AG09319 (cell line): ENCODE results near the gene IL36B.

Experiments
- DNase-seq: peaks from one replicate; pipeline ENCODE4 v3.0.0-alpha.2; 2010; ENCODE audit warnings: low read depth; ENCODE audit errors: extremely low read depth
- TF ChIP-seq, protein P1 (sequence below): IDR thresholded peaks from 2 replicates; pipeline ENCODE4 v1.5.1; 2011; ENCODE audit warnings: low read depth, mild to moderate bottlenecking, inconsistent platforms, low read length, moderate library complexity

The IL36B gene

DNA sequence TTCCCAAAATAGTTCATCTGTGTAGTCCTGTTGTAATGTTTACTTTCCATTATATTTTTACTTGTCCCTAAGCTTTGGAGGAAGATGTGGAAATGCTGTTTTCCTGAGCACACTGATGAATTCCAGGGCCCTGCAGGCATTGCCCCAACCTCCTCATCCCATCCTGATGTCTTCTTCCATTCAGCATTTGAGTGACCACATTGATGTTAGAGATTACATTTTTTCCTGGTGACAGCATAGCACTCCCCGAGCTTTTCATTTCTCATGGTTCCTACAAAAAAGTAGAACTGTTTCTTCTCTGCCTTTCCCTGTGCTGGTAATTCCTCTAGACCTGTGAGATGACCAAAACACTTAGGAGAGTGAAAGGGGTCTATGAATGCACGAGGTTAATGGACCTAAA lies 42.6 kb downstream of the IL36B start:
- TF ChIP-seq, protein P1, sequence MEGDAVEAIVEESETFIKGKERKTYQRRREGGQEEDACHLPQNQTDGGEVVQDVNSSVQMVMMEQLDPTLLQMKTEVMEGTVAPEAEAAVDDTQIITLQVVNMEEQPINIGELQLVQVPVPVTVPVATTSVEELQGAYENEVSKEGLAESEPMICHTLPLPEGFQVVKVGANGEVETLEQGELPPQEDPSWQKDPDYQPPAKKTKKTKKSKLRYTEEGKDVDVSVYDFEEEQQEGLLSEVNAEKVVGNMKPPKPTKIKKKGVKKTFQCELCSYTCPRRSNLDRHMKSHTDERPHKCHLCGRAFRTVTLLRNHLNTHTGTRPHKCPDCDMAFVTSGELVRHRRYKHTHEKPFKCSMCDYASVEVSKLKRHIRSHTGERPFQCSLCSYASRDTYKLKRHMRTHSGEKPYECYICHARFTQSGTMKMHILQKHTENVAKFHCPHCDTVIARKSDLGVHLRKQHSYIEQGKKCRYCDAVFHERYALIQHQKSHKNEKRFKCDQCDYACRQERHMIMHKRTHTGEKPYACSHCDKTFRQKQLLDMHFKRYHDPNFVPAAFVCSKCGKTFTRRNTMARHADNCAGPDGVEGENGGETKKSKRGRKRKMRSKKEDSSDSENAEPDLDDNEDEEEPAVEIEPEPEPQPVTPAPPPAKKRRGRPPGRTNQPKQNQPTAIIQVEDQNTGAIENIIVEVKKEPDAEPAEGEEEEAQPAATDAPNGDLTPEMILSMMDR, result no peak
- DNase-seq, result no peak

DNA sequence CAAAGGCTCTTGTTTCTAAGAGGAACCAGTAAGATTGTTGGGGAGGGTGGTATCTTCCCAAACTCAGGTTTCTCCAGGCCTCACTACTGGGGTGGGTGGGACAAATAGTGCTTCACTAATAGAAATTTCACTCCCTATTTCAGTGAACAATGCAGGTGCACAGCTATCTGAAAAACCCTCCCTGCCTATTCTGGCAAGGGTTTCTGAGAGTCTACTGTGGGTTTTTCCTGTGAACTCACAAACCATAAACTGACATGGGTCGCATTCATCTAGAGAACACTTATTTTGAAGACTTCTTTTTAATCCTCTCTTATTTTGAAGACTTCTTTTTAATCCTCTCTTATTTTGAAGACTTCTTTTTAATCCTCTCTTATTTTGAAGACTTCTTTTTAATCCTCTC lies 43.0 kb downstream of the IL36B start:
- TF ChIP-seq, protein P1, result no peak
- DNase-seq, result no peak

DNA sequence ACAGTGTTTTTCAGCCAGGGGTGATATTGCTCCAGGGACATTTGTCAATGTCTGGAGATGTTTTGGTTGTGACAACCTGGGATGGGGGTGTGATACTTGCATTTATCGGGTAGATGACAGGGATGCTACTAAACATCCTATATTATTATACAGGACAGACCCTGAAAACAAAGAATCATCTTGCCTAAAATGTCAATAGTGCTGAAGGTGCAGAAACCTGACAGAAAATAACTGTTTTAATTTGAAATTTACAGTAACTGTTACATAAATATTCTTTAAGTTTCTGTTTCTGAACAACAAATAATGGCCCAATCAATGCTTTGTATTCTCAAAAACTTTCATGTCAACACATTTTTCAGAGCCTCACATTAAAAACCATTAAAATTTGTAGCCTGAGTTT lies 45.4 kb downstream of the IL36B start:
- no peak for DNase-seq

DNA sequence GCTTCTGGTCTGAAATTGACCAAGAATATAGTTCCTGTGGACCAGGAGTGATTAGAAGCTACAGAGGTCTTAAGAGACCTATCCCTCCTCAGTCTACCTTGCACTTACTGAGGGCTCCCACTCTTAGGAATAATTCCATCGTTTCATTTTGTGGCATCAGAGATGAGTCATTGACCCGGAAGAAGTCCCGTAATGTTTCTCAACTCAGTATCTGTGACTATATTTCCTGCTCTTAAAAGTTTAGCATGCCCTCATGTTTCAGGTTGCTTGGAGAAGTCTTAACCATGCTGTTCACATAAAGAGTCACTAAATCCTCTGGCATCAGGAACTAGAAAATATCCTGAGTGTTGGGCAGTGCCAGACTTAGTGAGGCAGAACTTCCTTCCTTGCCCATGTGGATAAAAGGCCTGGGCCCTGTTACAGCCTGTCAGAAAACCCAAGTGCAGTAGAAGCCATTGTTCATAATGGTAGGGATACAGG lies 47.6 kb downstream of the IL36B start, which contains the start of gene IL36A:
Gene IL36A, plus strand, starts transcription at position 430 of the 480 bp plus-strand sequence. CDS start 413 bp downstream, outside the sequence.
- TF ChIP-seq, protein P1, result no peak
- no peak for DNase-seq

More for the DNA sequence above, 45.4 kb downstream of the IL36B start:
- TF ChIP-seq, protein P1, result no peak

DNA sequence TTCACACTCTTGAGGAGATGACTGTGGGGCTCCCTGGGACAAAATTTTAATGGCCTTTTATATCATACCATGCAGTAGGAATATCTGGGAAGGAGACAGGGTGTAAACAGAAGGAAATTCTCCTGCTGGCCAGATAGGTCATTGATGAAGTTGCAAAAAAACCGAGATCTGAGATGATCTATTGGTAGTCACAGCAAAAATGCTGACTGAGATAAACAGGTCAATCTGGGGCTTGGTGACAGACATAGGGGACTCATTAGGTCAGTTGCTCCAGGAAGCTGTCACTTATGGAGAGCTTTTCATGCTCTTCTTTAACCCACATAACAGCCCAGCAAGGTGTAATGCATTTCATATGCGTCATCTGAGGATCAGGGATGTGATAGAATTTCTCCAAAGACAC lies 50.0 kb downstream of the IL36B start:
- DNase-seq, result no peak
- TF ChIP-seq, protein P1, result no peak

DNA sequence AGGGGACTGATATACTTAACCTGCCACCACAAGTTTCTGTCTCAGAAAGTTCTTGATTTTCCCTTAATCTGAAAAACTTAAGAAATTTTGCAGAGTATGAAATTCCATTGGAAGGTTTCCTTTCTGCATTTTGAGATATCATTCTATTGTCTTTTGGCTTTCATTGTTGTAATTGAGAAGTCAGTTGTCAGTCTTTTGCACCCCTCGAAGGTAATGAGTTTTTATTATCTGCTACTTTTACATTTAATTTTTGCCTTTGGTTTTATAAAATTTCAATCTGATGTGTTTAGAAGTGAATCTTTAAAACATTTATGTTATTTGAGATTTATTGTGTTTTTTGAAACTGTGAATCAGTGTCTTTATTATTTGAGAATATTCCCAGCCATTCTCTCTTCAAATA lies 52.2 kb downstream of the IL36B start:
- TF ChIP-seq, protein P1, result no peak

DNA sequence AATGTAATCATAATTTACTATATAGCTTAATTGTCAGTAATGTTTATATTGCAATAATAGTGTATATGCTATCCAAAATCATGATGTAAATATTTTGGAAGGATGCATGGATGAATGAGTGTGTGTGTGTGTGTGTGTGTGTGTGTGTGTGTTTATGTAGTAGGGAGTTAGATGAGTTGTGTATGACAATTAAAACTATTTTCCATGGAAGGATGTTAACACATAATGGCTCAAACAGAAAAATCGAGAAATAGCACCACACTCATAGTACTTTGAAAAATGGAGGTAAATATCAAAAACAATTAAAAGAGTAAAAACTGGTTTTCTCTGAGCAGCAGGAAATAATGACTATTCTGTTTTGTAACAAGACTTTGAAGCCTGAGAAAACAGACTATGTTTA lies 55.5 kb downstream of the IL36B start:
- DNase-seq, result no peak
- TF ChIP-seq, protein P1, result no peak

More for the DNA sequence above, 52.2 kb downstream of the IL36B start:
- DNase-seq, result no peak
